NCI-H146 treated with DMSO at 0.1 percent for 48 hours (cell line): ENCODE data around the gene ABR.
"Not testable (repeated sequence)": the region's sequence is repeated elsewhere in the genome, so short reads cannot be mapped to it uniquely, and the experiment has no call there.

Source experiments
- DNase-seq: peaks from one replicate; lab custom pipeline; 2025; ENCODE audit not compliant: unreplicated experiment; lab: John Stamatoyannopoulos, UW

The ABR gene

GRCh38 chr17:1050246-1050995 lies 129.4 kb downstream of the ABR start:
- DNase-seq: no peak

- DNase-seq: no peak
These were observed 130.1 kb downstream of the ABR start for GRCh38 chr17:1049446-1050225.

GRCh38 chr17:1048516-1049115 lies 131.2 kb downstream of the ABR start:
- DNase-seq: not testable (repeated sequence)

GRCh38 chr17:1047879-1048470 lies 131.8 kb downstream of the ABR start:
- DNase-seq: no peak

- no peak for DNase-seq
These were observed 132.5 kb downstream of the ABR start for GRCh38 chr17:1047177-1047878.

GRCh38 chr17:1045456-1045855 lies 134.3 kb downstream of the ABR start:
- DNase-seq: no peak

- not testable (repeated sequence) for DNase-seq
These were observed 135.3 kb downstream of the ABR start for GRCh38 chr17:1044387-1045009.

GRCh38 chr17:1043601-1044251 lies 136.1 kb downstream of the ABR start:
- DNase-seq: no peak

GRCh38 chr17:1042486-1042885 lies 137.3 kb downstream of the ABR start:
- no peak for DNase-seq

GRCh38 chr17:1041746-1042145 lies 138.0 kb downstream of the ABR start:
- DNase-seq: no peak

GRCh38 chr17:1040216-1040600 lies 139.6 kb downstream of the ABR start:
- no peak for DNase-seq

- no peak for DNase-seq
These were observed 140.1 kb downstream of the ABR start for GRCh38 chr17:1039511-1040215.

GRCh38 chr17:1039123-1039507 lies 140.7 kb downstream of the ABR start:
- DNase-seq: no peak

GRCh38 chr17:1038459-1039122 lies 141.2 kb downstream of the ABR start:
- no peak for DNase-seq

- DNase-seq: no peak
These were observed 142.4 kb downstream of the ABR start for GRCh38 chr17:1037238-1037879.

GRCh38 chr17:1036845-1037237 lies 142.9 kb downstream of the ABR start:
- no peak for DNase-seq

- no peak for DNase-seq
These were observed 143.5 kb downstream of the ABR start for GRCh38 chr17:1036171-1036844.
